ENCODE data around the gene ME3. TPM values are rescaled to one million over a fixed set of nuclear protein-coding genes. Genes with fewer than 3 reads are reported as not detected.
"Not testable (repeated sequence)": the region's sequence is repeated elsewhere in the genome, so short reads cannot be mapped to it uniquely, and the experiment has no call there.

The ME3 gene
- polyA plus RNA-seq, 5 donors = 28.9 to 42.9 (median 31.6) TPM

- DNase-seq = no peak
These were observed 7.5 kb downstream of the ME3 start for GRCh38 chr11:86664930-86665329.

DNA sequence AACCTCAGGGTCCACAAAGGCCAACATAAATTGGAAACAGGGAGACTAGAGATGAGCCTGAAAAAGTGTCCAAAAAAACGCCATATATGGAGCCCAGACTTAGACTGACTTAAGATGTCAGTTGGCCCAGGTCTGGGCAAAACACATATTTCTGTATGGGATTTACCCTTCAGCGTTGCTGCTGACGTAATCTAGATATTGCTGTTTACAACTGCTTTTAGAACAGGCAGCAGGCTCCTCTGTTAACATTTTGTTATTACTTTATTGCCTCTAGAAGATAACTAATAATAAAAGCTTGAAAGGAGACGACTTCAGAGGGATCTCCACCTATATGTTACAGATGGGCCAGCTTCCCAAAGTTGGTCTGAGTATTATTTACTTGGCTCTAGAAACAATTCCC lies 8.7 kb downstream of the ME3 start:
- DNase-seq = no peak

GRCh38 chr11:86663291-86663690 lies 9.1 kb downstream of the ME3 start:
- DNase-seq = no peak

- DNase-seq = no peak
These were observed 11.7 kb downstream of the ME3 start for GRCh38 chr11:86660736-86661135.

GRCh38 chr11:86660088-86660487 lies 12.3 kb downstream of the ME3 start:
- DNase-seq = no peak

GRCh38 chr11:86658534-86658933 lies 13.9 kb downstream of the ME3 start:
- no peak for DNase-seq

DNA sequence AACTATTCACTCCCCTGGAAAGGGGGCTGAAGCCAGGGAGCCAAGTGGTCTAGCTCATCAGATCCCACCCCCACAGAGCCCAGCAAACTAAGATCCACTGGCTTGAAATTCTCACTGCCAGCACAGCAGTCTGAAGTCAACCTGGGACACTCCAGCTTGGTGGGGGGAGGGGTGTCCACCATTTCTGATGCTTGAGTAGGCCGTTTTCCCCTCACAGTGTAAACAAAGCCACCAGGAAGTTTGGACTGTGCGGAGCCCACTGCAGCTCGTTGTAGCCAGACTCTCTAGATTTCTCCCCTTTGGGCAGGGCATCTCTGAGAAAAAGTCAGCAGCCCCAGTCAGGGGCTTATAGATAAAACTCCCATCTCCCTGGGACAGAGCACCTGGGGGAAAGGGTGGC lies 27.2 kb downstream of the ME3 start:
- DNase-seq = not testable (repeated sequence)

GRCh38 chr11:86644291-86644690 lies 28.1 kb downstream of the ME3 start:
- DNase-seq = no peak

- no peak for DNase-seq
These were observed 30.7 kb downstream of the ME3 start for GRCh38 chr11:86641537-86642261.

DNA sequence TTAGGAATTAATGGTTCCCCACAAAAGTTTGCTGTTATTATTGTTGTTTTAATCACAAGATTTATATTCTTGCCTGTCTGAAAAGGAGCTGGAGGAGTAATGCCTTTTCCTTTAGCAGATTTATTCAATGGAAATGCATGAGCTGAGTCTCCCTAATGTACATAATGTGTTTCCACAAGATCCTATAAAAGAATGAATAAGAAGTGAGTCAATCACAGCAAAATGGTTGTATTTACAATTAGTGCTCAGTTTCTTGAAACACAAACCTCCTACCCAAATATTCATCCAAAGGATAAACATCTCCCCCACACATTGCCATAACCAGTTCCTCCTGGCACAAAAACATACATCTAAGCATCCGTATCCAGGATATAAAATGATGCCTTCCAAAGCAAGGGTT lies 33.3 kb downstream of the ME3 start:
- no peak for DNase-seq

DNA sequence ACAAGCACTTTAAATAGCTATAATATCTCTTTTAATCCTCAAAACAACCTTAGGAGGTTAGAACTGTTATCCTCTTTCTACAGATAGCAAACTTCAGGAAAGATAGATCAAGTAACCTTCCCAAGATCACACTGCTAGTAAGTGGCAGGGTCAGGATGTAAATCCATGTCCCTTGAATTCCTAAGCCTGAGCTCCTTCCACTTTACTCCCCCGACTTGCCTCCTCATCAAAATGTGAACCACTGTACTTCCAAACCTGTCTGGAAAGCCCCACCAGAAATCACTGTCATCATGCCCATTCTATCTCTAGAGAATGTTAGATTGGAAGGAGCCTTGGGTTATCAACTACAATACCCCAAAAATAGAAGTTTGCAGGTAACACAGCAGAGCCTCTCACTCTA lies 33.7 kb downstream of the ME3 start:
- no peak for DNase-seq

GRCh38 chr11:86637988-86638387 lies 34.4 kb downstream of the ME3 start:
- DNase-seq = no peak

DNA sequence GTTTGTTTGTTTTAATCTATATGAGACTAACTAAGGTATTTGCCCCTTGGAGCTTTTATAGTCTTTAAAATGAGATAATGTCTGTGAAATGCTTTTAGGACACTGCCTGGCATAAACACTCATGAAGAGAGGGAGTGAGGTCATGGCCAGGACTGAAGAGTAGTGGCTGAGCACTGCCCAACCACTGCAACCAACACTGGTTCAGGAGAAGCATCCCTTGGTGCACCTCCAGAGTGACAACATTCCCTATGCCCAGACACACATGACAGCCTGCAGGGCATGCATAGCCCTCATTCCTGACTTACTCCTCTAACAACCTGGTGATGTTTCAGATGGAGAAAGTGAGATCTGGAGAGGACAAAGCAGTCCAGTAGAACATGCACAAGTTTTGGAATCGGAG lies 36.1 kb downstream of the ME3 start:
- DNase-seq = no peak

DNA sequence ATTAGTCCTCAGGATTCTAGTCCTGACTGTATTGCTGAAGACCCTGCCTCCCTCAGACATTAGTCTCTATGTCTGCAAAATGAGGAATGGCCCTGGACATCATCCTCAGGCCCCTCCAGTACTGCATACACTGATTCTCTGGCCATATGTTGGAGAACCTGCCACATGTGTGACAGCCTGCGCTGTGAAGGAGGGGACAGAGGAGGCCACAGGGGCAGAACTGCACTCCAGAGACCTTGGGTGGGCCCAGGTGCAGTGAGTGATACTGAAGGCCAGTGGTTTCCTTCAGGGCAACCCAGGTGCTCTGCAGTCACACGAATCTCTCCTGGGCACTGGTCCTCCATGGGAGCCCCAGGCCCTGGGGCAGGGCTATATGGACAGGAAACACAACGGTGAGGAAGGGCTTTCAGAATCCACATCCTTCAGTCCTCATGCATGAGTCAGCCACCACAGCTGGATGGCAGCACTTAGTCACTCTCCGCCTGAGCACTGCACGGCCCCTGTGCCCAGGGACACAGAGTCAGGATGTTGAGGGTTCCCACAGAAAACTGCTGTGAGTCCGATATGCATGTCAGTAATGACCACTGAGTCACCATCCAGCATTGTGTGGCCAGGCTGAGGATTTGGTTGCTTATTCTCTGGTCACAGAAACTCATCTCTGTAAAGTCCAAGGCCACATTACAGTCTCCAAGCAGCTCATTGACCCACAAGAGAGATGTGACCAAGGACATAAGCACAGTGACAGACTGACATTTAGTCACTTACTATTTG lies 39.7 kb downstream of the ME3 start:
- no peak for DNase-seq

GRCh38 chr11:86630229-86630981 lies 42.0 kb downstream of the ME3 start:
- DNase-seq = no peak

DNA sequence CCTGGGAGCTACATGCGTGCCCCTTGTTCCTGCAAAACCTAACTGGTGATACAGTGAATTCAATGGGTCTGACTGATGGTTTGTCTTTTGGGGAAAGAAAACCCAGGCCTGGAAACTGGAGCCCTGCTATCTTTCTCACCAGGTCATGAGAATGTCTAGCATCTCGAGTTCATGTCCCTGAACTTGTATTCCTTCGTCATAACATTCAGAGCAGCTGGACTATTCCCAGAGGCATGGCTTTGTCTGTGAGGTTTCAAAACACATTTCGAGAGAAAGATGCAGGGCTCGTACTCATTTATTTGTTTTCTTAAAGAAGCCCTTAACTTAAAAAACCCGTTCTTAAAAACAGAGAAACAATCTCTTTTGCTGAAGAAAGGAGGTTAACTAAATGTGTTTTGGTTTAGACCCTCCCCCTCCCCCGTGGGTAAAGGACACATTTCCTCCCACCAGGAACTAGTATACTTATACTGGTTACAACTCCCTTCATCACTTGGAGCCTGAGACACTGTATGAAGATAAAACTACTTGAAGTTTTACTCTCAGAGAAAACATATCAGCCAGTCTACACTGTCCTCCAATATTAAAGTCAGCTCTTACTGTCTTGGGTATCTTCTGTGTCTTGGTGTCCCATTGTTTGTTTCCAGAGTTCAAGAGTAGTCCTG lies 43.2 kb downstream of the ME3 start:
- no peak for DNase-seq

- no peak for DNase-seq
These were observed 44.5 kb downstream of the ME3 start for GRCh38 chr11:86627776-86628455.

- no peak for DNase-seq
These were observed 46.4 kb downstream of the ME3 start for GRCh38 chr11:86625981-86626380.

- DNase-seq = no peak
These were observed 46.9 kb downstream of the ME3 start for GRCh38 chr11:86625544-86625943.

DNA sequence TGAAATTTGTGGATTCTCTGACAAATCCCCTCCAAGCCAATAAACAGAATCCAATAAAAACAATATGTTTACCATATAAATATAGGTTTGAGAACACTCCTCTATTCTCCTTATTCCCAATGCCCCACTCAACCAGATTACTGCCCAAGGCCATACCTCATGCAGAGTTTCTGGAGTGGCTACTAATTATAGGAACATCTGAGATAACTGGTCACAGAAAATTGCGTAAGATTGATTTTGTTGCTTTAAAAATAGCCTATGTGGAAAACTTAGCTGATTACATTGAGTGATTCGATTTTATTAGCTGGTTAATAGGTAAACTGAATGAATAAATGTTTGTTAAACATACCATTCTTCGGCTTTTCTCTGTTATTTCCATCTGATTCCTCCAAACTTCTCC lies 48.0 kb downstream of the ME3 start:
- DNase-seq = no peak

GRCh38 chr11:86623736-86624135 lies 48.7 kb downstream of the ME3 start:
- no peak for DNase-seq

Measured in right lung (tissue), 5 donors.